Endothelial cell (in vitro differentiated cells): ENCODE results near the gene LSM14A. TPM values are rescaled to one million over a fixed set of nuclear protein-coding genes. Genes with fewer than 3 reads are reported as not detected.

Experiments
- DNase-seq: peaks from one replicate; pipeline ENCODE4 v3.0.0; 2021; ENCODE audit warnings: low spot score
- H3K27ac Mint-ChIP-seq: one replicate; pipeline ENCODE4 v1.8.0; 2021; ENCODE audit warnings: mixed read lengths, inconsistent platforms; ENCODE audit not compliant: unreplicated experiment
- H3K27me3 Mint-ChIP-seq: one replicate; pipeline ENCODE4 v1.8.0; 2021; ENCODE audit warnings: mild to moderate bottlenecking, moderate library complexity, mixed read lengths, inconsistent platforms; ENCODE audit not compliant: unreplicated experiment
- H3K36me3 Mint-ChIP-seq: one replicate; pipeline ENCODE4 v1.8.0; 2021; ENCODE audit warnings: mild to moderate bottlenecking, low read depth, mixed read lengths, inconsistent platforms; ENCODE audit not compliant: unreplicated experiment
- H3K4me1 Mint-ChIP-seq: one replicate; pipeline ENCODE4 v1.8.0; 2021; ENCODE audit warnings: mild to moderate bottlenecking, mixed read lengths, inconsistent platforms; ENCODE audit not compliant: unreplicated experiment
- H3K4me3 Mint-ChIP-seq: one replicate; pipeline ENCODE4 v1.8.0; 2021; ENCODE audit warnings: mild to moderate bottlenecking, mixed read lengths, inconsistent platforms; ENCODE audit not compliant: unreplicated experiment
- H3K9me3 Mint-ChIP-seq: one replicate; pipeline ENCODE4 v1.8.0; 2021; ENCODE audit warnings: mixed read lengths, inconsistent platforms; ENCODE audit not compliant: unreplicated experiment
- CTCF ChIP-seq: fragments of 200-600 bp; sonication (generic); IDR thresholded peaks from one replicate; pipeline ENCODE4 v1.5.0; 2021; ENCODE audit warnings: antibody characterized with exemption; ENCODE audit not compliant: unreplicated experiment
- total RNA-seq: library from RNA; stranded (reverse); fragmentation: NEBNext Ultra II Directional; extraction: Animal tissue kit (Norgen Biotek cat#: 25700); gene quantifications from one replicate; pipeline ENCODE4 v1.2.1, GENCODE V29; 2021; ENCODE audit not compliant: unreplicated experiment

Gene LSM14A
- total RNA-seq, 1 donor from 2014 or later: 137 TPM

- Mint-ChIP-seq H3K9me3 (no peaks in the 10 kb centered on the region), H3K36me3 (no peaks in the 10 kb centered on the region), H3K27me3 (peaks cover 1% of the 10 kb centered on the region), H3K4me1 (peaks cover 20% of the 10 kb centered on the region), H3K4me3 (no peak overlapping the region), H3K27ac (peak overlapping the region; percentile 61)
- DNase-seq: no peak
- TF ChIP-seq CTCF: no peak
Measured at GRCh38 chr19:34184880-34185491, 12.7 kb downstream of the LSM14A start.

GRCh38 chr19:34186205-34186604 is 13.9 kb downstream of the LSM14A start:
- H3K27me3 Mint-ChIP-seq: peaks cover 1% of the 10 kb centered on the region
- no peak overlapping the region for H3K27ac Mint-ChIP-seq
- H3K36me3 Mint-ChIP-seq: no peaks in the 10 kb centered on the region
- no peak for DNase-seq
- peaks cover 13% of the 10 kb centered on the region for H3K4me1 Mint-ChIP-seq
- no peaks in the 10 kb centered on the region for H3K9me3 Mint-ChIP-seq
- no peak overlapping the region for H3K4me3 Mint-ChIP-seq
- no peak for TF ChIP-seq CTCF

GRCh38 chr19:34187011-34187410 is 14.7 kb downstream of the LSM14A start:
- H3K36me3 Mint-ChIP-seq: no peaks in the 10 kb centered on the region
- H3K27me3 Mint-ChIP-seq: no peaks in the 10 kb centered on the region
- peaks cover 13% of the 10 kb centered on the region for H3K4me1 Mint-ChIP-seq
- no peak for TF ChIP-seq CTCF
- no peak overlapping the region for H3K4me3 Mint-ChIP-seq
- H3K9me3 Mint-ChIP-seq: no peaks in the 10 kb centered on the region
- DNase-seq: no peak
- no peak overlapping the region for H3K27ac Mint-ChIP-seq

- no peak for DNase-seq
- Mint-ChIP-seq H3K27me3 (no peaks in the 10 kb centered on the region), H3K4me3 (no peak overlapping the region), H3K4me1 (peaks cover 13% of the 10 kb centered on the region), H3K9me3 (no peaks in the 10 kb centered on the region), H3K27ac (no peak overlapping the region), H3K36me3 (no peaks in the 10 kb centered on the region)
- no peak for TF ChIP-seq CTCF
Measured at GRCh38 chr19:34188408-34188807, 16.1 kb downstream of the LSM14A start.

- H3K27me3 Mint-ChIP-seq: no peaks in the 10 kb centered on the region
- H3K4me3 Mint-ChIP-seq: no peak overlapping the region
- H3K4me1 Mint-ChIP-seq: peaks cover 13% of the 10 kb centered on the region
- no peak for TF ChIP-seq CTCF
- DNase-seq: no peak
- no peaks in the 10 kb centered on the region for H3K9me3 Mint-ChIP-seq
- H3K36me3 Mint-ChIP-seq: peaks cover 3% of the 10 kb centered on the region
- H3K27ac Mint-ChIP-seq: no peak overlapping the region
Measured at GRCh38 chr19:34189199-34189916, 17.1 kb downstream of the LSM14A start.
